GM21423 (cell line): ENCODE data around the gene LRRC14B.
"Not testable (repeated sequence)": the region's sequence is repeated elsewhere in the genome, so short reads cannot be mapped to it uniquely, and the experiment has no call there.

Experiments used
- ATAC-seq: cut with Tn5 transposase; IDR thresholded peaks from one replicate; pipeline ENCODE4 v1.9.1; 2021; ENCODE audit warnings: mild to moderate bottlenecking, moderate library complexity; ENCODE audit not compliant: unreplicated experiment

The LRRC14B gene

DNA sequence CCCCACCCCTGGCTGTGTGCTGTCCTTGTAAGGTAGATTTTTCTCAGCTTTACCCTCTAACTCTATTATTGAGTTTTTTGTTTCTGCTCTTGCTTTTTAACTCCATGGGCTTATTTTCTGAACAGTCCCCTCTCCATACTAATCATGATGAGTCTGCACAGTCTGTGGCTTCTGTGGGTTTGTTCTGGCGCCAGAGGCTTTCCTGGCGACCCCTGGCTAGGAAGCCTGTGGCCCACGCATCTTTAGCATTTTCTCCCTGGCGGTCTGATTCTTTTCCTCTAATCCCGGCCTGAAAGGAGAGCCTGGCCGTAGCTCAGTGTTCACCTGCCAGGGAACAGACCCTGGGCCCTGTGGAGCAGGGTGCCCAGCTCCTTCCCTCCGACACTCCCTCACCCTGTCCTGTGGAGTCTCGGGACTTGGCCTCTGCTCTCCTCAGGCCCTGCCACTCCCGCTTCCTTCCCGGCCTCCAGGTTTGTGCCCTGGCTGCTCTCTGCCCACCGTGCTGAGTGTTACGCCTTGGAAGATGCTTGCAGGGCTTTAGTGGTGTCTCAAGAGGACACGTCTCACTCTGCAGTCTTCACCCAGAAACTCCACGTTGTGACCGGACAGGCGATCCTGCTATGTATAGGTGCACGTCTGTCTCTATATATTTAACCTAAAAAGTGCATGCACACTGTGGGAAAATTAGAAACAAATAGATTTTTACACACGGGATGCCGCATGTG, 31.7 kb upstream of the LRRC14B start:
- no peak for ATAC-seq

DNA sequence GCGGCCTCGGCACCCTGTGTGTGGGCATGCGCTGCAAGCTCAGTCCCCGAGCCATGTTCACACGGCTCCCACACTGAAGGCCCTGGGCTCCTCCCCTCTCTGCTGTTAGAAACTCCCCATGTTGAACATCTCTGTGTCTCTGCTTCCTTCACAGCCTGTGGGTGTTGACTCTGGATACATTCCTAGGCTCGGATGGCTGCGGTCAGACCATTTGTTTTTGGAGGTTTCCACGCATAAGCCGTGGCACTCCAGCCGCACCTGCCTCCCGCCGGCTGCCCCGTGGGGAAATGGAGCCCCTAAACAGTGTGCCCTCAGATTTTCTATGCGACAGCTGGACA, 31.2 kb upstream of the LRRC14B start:
- no peak for ATAC-seq

DNA sequence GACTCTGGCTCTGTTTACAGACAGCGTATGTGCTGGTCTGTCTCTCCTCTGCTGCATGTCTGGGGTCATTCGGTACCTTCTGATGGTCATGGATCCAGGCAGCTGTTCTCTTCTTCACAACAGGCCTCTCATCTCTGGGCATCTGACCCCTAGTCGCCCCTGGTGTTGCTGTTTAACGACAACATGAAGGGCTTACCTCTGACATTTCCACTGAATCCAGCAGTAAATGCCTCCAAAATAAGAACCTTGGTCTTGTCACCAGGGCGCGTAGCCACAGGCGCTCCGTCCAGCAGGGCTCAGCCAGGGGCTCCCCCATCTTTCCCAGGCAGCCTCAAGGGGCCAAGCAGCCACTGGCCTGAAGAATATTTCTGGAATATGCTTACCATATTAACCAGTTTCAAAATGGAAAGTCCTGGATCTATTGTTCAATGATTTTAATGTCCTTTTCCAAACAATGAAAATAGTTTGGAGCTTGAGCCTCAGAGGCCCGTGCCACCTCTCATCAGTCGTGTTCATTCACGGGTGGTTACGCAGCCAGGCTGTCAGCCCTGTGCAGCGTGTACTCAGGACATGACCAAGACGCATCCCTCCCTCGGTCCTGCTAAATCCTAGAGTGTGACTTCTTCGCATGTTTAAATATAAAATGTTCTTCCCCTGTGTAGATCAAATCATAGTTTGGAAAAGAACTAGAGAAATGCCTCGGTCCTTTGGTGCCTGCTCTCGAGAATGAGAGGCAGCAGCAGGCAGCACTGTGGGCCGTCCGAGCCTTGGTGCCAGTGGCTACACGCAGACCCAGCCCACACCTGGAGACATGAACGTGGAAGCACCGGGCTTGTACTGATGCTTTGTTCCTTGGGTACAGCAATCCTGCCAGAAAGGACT, 30.1 kb upstream of the LRRC14B start:
- ATAC-seq = no peak

DNA sequence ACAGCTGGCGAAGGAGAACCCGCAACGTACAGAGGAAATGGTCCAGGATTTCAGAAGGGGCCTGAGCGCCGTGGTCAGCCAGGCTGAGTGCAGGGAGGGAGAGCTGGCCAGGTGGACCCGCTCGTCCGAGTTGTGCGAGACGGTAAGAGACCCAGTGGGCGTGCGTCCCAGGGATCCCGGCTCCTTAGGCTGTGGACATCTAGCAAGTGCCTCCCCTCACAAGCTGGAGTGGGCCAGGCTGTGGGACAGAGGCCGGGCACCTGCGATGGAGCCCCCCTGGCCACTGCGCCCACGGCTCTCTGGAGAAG, 29.5 kb upstream of the LRRC14B start:
- ATAC-seq = no peak

DNA sequence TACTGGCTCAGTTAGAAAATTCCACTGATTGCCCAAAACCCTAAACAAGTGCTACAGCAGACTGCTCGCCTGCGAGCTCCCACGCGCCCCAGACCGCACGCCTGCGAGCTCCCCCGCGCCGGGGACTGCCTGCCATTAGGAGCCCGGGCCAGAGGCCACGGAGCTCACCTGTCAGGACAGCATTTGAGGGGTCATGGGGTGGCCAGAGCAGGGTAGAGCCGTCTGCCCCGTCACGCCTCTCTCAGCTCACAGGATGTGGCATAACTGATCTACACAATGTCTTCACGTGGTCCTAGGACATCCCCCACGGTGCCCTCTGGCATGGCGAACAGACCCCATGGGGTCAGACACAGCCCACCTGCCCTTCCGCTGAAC, 29.1 kb upstream of the LRRC14B start:
- ATAC-seq = no peak

DNA sequence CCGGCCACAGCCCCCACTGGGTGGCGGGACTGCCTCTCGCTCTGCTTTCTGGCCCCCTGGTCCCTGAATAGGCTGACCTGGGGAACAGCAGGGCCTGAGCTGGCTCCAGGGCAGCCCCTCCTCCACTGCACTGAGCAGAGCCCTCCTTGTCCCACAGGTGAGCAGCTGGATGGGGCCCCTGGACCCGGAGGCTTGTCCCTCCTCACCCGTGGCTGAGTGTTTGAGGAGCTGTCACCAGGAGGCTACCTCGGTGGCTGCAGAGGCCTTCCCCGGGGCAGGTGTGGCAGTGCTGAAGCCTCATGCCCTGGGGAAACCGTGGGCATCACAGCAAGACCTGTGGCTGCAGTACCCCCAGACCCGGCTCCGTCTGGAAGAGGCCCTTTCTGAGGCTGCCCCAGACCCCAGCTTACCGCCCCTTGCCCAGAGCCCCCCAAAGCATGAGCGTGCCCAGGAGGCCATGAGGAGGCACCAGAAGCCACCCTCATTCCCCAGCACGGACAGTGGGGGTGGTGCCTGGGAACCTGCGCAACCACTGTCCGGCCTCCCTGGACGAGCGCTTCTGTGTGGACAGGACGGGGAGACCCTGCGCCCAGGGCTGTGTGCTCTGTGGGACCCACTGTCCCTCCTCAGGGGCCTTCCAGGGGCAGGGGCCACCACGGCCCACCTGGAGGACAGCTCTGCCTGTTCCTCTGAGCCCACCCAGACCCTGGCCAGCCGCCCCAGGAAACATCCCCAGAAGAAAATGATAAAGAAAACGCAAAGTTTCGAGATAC, 28.5 kb upstream of the LRRC14B start:
- ATAC-seq = no peak

DNA sequence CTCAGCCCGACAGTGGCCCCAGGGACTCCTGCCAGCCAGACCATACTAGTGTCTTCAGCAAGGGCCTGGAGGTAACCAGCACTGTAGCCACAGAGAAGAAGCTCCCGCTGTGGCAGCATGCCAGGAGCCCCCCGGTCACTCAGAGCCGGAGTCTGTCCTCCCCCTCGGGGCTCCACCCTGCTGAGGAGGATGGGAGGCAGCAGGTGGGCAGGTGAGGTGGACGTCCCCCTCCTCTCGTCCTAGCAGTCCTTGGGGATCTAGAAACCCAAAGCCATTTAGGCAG, 28.0 kb upstream of the LRRC14B start:
- ATAC-seq = no peak

DNA sequence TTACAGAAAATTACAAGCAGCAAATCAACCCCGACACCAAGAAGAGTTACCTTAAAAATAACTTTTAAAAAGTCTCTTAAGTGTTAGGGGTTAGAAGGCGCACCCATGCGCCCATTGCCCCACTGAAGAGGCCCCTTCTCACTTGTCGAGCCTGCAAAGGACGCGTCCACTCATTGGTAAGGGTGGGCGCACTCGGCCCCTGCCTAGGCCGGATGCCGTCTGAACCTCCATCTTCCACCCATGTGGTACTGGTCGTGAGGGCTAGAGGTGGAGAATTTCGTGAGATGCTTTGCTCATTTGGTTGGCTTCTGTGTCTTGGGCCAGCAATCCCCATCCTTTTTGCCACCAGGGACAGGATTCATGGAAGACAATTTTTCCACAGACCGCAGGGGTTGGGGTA, 27.5 kb upstream of the LRRC14B start:
- ATAC-seq = no peak

DNA sequence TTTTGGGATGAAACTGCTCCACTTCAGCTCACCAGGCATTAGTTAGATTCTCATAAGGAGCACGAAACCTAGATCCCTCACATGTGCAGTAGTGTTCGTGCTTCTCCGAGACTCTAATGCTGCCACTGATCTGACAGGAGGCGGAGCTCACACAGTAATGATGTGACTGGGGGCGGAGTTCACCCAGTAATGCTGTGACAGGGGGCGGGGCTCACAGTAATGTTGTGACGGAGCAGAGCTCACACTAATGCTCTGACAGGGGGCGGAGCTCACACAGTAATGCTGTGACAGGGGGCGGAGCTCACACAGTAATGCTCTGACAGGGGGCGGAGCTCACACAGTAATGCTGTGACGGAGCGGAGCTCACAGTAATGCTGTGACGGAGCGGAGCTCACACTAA, 27.1 kb upstream of the LRRC14B start:
- ATAC-seq = no peak

DNA sequence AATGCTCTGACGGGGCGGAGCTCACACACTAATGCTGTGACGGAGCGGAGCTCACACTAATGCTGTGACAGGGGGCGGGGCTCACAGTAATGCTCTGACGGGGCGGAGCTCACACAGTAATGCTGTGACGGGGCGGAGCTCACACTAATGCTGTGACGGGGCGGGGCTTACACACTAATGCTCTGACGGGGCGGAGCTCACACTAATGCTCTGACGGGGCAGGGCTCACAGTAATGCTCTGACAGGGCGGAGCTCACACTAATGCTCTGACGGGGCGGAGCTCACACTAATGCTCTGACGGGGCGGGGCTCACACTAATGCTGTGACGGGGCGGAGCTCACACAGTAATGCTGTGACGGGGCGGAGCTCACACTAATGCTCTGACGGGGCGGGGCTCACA, 26.5 kb upstream of the LRRC14B start:
- not testable (repeated sequence) for ATAC-seq

DNA sequence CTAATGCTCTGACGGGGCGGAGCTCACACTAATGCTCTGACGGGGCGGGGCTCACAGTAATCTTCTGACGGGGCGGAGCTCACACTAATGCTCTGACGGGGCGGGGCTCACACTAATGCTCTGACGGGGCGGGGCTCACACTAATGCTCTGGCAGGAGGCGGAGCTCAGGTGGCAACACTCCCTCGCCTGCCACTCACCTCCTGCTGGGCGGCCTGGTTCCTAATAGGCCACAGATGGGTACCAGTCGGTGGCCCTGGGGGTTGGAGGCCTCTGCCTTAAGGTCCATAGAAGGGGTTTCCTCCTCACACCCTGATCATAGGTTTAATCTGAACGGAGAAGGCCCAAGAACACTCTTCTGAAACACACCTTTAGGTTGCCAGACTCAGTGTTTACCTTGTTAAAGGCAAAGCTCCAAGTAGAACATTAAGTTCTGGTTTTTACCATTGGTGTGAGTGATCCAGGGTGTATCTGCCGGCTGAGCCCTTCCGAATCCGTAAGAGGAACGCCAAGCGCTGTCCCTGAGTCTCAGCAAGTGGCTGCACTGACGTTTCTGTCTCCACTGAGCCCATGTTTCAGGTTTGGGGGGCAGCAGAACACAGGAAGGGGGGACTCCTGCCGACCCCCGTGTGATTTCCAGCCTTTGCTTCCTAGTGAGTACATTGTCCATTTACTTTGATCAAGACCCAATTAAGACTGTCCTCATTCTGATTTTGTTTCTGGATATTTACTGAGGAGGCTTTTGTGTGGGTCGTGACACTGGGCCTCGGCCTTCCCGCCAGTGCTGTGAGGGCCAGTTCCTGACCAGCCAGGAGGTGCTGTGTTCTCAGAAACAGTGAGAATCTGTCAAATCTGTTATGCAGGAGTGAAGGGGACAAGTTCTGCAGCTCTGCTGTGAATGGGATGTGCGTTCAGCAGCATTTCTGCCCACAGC, 24.6 kb upstream of the LRRC14B start:
- no peak for ATAC-seq

DNA sequence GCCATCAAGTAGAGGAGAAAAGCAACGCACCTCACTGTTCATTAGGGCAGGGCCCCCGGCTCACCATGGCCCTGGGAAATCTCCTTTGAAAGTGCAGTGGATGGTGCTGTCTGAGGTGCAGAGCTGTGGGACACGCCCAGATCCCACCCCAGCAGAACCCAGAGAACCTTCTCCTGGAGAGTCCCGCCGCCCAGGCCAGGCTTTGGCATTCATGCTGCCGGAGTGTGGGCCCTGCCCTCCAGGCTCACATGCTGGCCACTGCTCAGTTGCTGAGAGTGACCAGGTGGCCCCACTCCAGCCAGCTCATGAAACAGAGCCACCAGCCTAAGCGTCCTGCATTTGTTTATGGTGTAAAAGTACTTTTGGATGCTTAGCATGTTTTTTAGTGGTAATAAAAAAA, 23.8 kb upstream of the LRRC14B start:
- no peak for ATAC-seq

DNA sequence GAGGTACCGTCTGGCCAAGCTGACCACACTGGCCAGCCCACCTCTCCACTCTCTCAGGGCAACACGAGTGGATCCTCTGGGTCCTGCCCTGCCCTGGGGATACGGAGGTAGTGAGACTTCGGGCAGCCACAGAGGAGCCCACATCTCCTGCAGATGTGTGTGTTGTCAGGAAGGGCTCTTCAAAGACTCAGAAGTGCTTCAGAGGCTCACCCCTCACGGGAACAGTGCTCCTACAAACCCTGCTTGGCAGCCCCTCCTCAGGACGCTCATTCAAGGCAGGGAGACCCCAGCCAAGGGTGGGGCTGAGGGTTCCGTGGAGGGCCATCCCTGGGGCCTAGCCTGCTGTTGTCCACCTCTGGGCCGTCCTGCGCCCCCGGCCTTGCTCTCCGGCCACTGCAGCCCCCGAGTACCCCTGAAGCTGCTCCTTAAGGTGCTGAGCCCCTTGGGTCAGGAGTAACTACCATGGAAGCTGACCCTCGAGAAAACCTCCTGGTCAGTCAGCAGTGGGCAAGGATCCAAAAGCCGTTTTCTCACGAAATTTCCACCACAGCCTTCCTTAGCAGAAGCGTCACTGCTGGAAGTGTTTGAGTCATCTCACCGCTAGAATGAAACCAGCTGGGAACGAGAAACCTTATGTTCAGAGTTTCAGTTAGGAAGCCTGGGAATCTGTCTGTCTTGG, 23.2 kb upstream of the LRRC14B start:
- no peak for ATAC-seq

DNA sequence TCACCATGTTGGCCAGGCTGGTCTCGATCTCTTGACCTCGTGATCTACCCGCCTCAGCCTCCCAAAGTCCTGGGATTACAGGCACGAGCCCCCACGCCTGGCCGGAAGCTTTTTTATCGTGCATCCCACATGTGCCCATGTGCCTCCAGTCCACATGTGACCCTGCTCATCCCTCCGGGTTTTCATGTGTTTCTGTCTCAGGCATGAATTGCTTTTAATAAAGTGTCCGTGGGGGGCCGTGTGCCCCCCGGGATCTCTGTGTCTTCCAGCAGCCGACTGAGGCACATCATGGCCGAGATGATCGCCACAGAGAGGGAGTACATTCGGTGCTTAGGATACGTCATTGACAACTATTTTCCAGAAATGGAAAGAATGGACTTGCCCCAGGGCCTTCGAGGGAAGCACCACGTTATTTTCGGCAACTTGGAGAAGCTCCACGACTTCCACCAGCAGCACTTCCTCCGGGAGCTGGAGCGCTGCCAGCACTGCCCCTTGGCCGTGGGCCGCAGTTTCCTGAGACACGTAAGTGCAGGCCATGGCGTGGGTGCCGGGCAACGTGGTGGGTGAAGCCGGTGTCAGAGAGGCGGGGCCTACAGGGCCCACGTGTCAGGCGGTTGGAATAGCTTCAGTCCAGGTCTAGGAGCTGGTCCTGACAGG, 22.1 kb upstream of the LRRC14B start:
- ATAC-seq = no peak

DNA sequence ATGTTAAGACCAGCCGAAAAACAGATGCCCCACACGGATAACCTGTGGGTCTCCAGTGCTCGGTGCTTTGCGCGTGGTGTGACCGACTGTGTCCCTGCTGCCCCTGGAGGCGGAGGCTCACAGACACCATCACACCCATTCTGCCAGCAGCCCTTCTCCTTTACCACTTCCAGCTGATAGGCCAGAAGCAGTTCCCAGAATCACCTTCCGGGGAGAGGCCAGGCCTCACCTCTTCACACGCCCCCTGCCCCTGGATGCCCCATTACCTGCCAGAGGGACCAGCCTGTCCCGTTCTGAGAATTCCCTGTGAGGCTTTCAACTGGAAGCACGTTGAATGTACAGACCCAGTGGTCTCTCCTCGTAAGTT, 21.6 kb upstream of the LRRC14B start:
- no peak for ATAC-seq

DNA sequence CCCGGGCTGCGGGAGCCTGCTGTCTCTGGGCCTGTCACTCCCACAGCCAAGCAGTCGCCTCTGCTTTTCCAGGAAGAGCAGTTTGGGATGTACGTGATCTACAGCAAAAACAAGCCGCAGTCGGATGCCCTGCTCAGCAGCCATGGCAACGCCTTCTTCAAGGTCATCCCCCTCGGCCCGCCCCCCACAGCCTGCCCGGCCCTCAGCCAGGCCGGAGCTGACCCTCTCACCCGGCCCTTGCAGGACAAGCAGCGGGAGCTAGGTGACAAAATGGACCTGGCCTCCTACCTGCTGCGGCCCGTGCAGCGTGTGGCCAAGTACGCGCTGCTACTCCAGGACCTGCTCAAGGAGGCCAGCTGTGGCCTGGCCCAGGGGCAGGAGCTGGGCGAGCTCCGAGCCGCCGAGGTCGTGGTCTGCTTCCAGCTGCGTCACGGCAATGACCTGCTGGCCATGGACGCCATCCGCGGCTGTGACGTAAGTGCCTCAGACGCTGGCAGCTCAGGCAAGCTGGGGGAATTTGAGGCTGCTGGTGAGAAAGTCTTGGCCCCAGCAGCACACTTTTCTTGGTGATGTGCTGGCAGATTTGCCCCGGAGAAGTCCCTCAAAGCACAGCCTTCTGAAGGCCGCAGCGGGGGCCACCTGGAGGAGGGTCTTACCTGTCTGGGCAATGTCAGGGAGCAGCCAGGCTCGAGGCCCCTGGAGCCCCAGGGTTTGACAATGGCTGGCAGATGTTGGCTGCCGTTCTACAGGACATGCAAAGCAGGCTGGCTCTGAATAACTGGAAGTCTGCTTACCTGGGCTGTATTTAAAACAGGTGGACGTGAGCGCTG, 20.1 kb upstream of the LRRC14B start:
- ATAC-seq = no peak

DNA sequence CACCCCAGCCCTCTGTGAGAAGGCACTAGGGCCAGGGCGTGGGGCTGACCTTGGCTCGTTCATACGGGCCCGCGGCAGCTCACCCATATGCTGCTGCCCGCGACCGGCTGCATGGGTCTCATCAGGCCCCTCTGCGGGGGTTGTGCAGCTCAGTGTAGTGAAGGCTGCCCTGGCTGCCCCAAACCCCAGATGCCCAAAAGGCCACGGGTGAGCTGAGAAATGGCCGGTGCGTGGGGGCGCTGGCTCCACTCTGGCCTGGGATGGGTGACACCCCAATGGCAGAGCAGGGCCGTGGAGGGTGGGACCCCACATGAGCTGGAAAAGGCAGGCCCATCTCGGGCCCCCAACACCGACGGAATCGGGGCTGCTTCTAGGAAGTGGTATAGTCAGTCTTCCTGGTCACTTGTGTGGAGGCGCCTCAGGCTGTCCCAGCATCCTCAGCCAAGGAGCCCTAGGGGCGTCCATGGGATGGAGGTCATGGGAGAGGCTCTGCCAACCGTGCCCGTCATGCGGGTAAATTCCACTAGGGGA, 19.4 kb upstream of the LRRC14B start:
- ATAC-seq = no peak

DNA sequence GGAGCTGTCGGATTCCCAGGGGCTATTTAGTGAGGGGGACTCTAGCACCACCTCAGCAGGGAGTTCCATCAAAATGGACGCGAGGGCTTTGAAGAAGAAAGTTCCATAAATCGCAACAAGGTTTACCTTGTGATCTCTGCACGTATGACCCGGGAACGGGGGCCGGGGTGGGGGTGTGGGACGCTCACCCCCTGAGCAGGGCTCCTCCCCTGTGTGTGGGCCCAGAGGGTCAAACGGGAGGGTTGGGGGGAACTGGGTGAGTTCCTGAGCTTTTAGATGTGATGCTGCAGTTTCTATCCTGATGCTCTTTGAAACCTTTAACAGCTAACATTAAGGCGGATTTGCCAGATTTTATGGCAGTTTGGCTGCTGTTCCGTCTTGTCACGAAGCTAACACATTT, 18.9 kb upstream of the LRRC14B start:
- no peak for ATAC-seq

DNA sequence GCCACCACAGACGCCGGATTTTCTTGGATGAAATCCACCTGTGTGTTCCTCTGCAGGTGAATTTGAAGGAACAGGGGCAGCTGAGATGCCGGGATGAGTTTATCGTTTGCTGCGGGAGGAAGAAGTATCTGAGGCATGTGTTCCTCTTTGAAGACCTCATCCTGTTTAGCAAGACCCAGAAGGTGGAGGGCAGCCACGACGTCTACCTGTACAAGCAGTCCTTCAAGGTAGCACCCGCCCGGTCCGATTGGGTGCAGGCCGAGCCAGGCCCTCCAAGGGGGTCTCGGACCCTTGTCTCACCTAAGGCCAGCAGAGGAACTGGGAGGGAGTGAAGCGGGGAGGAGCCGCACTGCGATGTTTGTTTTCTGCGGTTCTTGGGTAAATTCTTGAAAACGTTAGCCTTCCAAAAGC, 18.4 kb upstream of the LRRC14B start:
- no peak for ATAC-seq
